Gastrocnemius medialis (tissue), 4 donors: ENCODE measurements around the gene MLLT10. TPM values are rescaled to one million over a fixed set of nuclear protein-coding genes. Genes with fewer than 3 reads are reported as not detected.

Experiments
- ATAC-seq, 2 donors: fragments of 150-250 bp; one replicate each; pipeline ENCODE4 v1.9.1; 2016
- DNase-seq, 2 donors: peaks; one replicate each; pipeline ENCODE4 v3.0.0-alpha.2; 2019
- H3K27ac ChIP-seq, 4 donors: fragments of 200-600 bp; sonication (generic); 1 replicate in 1 of 4; 2 replicates in 3 of 4; pipeline ENCODE4 v1.5.1; 2016 to 2018; ENCODE audit warnings: mild to moderate bottlenecking in 2 of 4, moderate library complexity in 1 of 4
- H3K27me3 ChIP-seq, 3 donors: fragments of 200-600 bp; sonication (generic) in 2 of 3; 1 replicate in 1 of 3; 2 replicates in 2 of 3; pipeline versions ENCODE4 v1.5.1 to v1.6.0; 2016 to 2019; ENCODE audit warnings: mild to moderate bottlenecking in 1 of 3, moderate library complexity in 1 of 3
- H3K36me3 ChIP-seq, 2 donors: fragments of 200-600 bp; sonication (generic) in 1 of 2; one replicate each; pipeline ENCODE4 v1.5.1; 2017 to 2018
- H3K4me1 ChIP-seq, 2 donors: fragments of 200-600 bp; sonication (generic) in 1 of 2; one replicate each; pipeline ENCODE4 v1.5.1; 2016 to 2017; ENCODE audit warnings: mild to moderate bottlenecking in 2 of 2
- H3K4me3 ChIP-seq, 4 donors: fragments of 200-600 bp; sonication (generic) in 3 of 4; 1 replicate in 1 of 4; 2 replicates in 3 of 4; pipeline ENCODE4 v1.5.1; 2016 to 2019; ENCODE audit warnings: mild to moderate bottlenecking in 2 of 4
- H3K9me3 ChIP-seq, 3 donors: fragments of 200-600 bp; sonication (generic) in 2 of 3; 1 replicate in 1 of 3; 2 replicates in 2 of 3; pipeline ENCODE4 v1.5.1; 2016 to 2019
- POLR2A ChIP-seq, 2 donors: fragments of 450-650 bp; IDR thresholded peaks; one replicate each; pipeline ENCODE4 v1.6.1; 2017; ENCODE audit warnings: antibody characterized with exemption in 2 of 2, mild to moderate bottlenecking in 2 of 2, moderate library complexity in 2 of 2
- in situ Hi-C, 4 donors: fragments of 200-750 bp; cut with MboI; loops; one replicate each; pipeline versions ENCODE4 v1.15.0 to v1.8.0; 2017; ENCODE audit warnings: low sequenced_read_pairs in 4 of 4
- intact Hi-C: fragments of 100-400 bp; cut with DNase I; formaldehyde crosslinking; loops from one replicate; pipeline ENCODE4 v1.15.1; 2023; ENCODE audit warnings: low total_unique reads
- total RNA-seq, 4 donors: library from RNA; depleted of rRNA; stranded (reverse); fragments of >200 nt; gene quantifications; one replicate each; pipeline versions ENCODE4 v1.1.0 to v1.2.3, GENCODE V29; 2016
- TF ChIP-seq, protein P1 (sequence below), 5 experiments: fragments of 450-650 bp in 3 of 5; fragments of 200-600 bp in 2 of 5; sonication (generic) in 2 of 5; IDR thresholded peaks in 4 of 5; conservative IDR thresholded peaks in 1 of 5; 1 replicate in 4 of 5; 2 replicates in 1 of 5; pipeline ENCODE4 v1.5.1; 2016 to 2019; ENCODE audit warnings: antibody characterized with exemption in 5 of 5, mild to moderate bottlenecking in 3 of 5, moderate library complexity in 3 of 5

Gene MLLT10
- total RNA-seq, 4 donors from 2014 or later, result 13.6 to 26.6 (median 21.6) TPM

DNA sequence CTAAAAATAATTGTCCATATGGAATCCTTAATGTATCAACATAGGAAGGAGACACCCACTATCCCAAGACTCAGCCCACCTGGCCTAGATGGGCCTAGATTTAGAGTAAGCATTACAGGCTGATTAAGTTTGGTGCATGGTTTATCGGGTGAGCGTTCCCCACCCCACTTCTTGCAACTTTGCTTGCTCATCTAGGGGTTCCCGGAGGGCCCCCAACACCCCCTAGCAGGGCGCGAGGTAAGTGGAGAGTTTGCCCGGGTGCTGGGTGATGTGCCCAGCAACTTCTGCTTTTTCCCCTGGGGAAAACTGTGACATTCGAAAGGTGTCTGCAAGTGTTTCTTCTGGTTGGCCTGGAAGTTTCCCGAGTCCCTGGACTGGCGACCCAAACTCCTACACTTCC lies 40.2 kb upstream of the MLLT10 start:
- DNase-seq, result no peak
- Histone ChIP-seq H3K27me3 (peaks cover 0 to 28% (median 25%) of the 10 kb centered on the region in 3 donors), H3K27ac (peak overlapping the region in 1 of 4 donors; percentile 13), H3K36me3 (no peaks in the 10 kb centered on the region), H3K9me3 (no peaks in the 10 kb centered on the region), H3K4me1 (peaks cover 5 to 29% of the 10 kb centered on the region in 2 donors), H3K4me3 (peak overlapping the region in 3 of 4 donors; percentile 66 to 84 (median 74))
- in situ Hi-C loops, result loop anchor here (5.0 to 25.0 kb wide), 7 partner anchors 206 to 1494 kb away; no protein-coding TSS in a partner anchor
- no peak for TF ChIP-seq POLR2A (IDR thresholded peaks at IDR 0.05)
- TF ChIP-seq, protein P1, sequence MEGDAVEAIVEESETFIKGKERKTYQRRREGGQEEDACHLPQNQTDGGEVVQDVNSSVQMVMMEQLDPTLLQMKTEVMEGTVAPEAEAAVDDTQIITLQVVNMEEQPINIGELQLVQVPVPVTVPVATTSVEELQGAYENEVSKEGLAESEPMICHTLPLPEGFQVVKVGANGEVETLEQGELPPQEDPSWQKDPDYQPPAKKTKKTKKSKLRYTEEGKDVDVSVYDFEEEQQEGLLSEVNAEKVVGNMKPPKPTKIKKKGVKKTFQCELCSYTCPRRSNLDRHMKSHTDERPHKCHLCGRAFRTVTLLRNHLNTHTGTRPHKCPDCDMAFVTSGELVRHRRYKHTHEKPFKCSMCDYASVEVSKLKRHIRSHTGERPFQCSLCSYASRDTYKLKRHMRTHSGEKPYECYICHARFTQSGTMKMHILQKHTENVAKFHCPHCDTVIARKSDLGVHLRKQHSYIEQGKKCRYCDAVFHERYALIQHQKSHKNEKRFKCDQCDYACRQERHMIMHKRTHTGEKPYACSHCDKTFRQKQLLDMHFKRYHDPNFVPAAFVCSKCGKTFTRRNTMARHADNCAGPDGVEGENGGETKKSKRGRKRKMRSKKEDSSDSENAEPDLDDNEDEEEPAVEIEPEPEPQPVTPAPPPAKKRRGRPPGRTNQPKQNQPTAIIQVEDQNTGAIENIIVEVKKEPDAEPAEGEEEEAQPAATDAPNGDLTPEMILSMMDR (IDR thresholded peaks at IDR 0.05 in 4 of 5, conservative IDR thresholded peaks at IDR 0.05 in 1 of 5), result no peak
- ATAC-seq, result no peak
- intact Hi-C loops, result loop anchor here (10.0 kb wide), 2 partner anchors 731 to 941 kb away; no protein-coding TSS in a partner anchor

DNA sequence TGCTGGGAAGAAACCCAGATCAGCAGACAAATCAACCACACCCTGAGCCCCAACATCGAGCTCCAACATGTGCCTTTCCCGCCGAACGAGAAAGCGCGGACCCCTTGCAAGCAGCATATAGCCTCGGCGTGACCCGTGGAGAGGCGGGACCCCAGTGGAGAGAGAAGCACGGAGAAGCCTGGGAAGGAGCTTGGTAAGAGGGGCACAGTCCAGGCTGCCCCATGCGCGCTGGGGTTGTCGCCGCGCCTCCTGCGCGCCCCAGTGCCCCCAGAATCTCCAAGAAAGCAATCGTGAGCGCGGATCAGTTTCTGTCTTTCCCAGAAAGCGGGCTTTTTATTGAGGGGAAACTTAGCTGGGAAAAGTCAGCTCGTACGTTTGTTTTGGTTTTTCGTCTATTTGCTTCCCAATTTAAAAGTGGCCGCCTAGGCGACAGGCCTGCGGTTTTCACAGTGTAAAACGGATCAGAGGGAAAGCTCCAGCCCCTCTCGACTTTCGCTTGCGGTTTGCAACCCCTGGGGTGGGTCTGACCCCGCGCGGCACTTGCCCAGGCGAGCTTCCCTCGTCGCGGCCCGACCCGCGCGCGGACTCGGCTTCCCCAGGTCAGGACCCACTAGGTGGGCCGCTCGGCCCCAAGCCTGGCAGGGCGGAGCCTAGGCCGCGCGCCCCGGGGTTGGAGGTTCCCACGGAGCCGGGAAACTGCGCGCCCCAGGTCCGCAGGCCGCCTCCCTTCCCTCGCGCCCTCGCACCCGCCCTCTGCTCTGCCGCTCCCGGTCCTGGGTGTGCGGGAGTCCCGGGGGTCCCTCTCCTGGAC lies 39.6 kb upstream of the MLLT10 start:
- in situ Hi-C loops, result loop anchor here (5.0 to 25.0 kb wide), 7 partner anchors 207 to 1493 kb away; no protein-coding TSS in a partner anchor

DNA sequence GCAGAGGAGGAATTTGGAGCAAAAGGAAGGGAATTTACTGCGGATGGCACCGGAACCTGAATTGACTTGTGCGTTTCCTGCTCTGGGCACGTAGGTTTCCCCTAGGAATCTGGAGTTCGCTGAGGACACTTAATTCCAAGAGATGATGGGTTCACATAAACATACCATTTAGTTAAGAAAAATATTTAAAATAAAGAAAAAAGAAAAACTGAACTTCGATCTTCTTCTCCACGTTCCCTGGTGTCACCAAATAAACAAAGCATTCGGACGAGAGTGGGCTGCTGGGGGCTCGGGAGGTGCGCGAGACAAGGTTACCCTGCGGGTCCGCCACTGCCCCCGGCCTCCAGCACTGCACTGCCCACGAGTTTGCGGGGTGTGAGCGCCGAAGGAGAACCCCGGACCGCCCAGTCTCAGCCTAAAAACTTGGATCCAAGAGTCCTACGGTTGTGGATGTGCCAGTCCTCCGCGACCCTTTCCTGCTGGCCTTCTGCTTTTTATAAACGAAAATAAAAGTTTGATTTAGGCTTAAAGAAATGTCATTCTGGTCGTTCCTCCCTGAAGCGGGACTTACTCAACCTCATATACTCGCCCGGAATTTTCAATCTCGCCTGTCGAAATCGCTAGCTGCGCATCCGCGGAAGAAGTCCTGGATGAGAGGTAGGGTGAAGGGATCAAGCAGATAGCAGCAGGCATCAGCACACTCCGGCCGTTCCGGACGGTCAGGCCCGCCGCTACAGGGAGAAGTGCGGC lies 38.9 kb upstream of the MLLT10 start:
- ATAC-seq (peak; percentile 8 to 16), DNase-seq (no peak)
- intact Hi-C loops, result loop anchor here (1.0 to 10.0 kb wide), 5 partner anchors 218 to 940 kb away; partner anchors contain the start of gene DNAJC1
- H3K4me1 ChIP-seq, result peaks cover 4 to 29% of the 10 kb centered on the region in 2 donors
- in situ Hi-C loops, result loop anchor here (5.0 to 25.0 kb wide), 7 partner anchors 208 to 1492 kb away; no protein-coding TSS in a partner anchor
- TF ChIP-seq POLR2A (IDR thresholded peaks at IDR 0.05), result no peak
- TF ChIP-seq, protein P1 (IDR thresholded peaks at IDR 0.05 in 4 of 5, conservative IDR thresholded peaks at IDR 0.05 in 1 of 5), result no peak
- peak overlapping the region; percentile 59 to 84 (median 70) for H3K4me3 ChIP-seq
- peaks cover 0 to 39% (median 36%) of the 10 kb centered on the region in 3 donors for H3K27me3 ChIP-seq
- no peaks in the 10 kb centered on the region for H3K36me3 ChIP-seq
- peak overlapping the region in 3 of 4 donors; percentile 13 to 61 (median 58) for H3K27ac ChIP-seq
- no peaks in the 10 kb centered on the region for H3K9me3 ChIP-seq

More for the DNA sequence above, 39.6 kb upstream of the MLLT10 start:
- H3K36me3 ChIP-seq, result no peaks in the 10 kb centered on the region
- DNase-seq, result no peak
- no peak for TF ChIP-seq POLR2A (IDR thresholded peaks at IDR 0.05)
- TF ChIP-seq, protein P1 (IDR thresholded peaks at IDR 0.05 in 4 of 5, conservative IDR thresholded peaks at IDR 0.05 in 1 of 5), result no peak
- H3K4me3 ChIP-seq, result peak overlapping the region; percentile 59 to 84 (median 70)
- H3K4me1 ChIP-seq, result peaks cover 4 to 29% of the 10 kb centered on the region in 2 donors
- H3K27me3 ChIP-seq, result peaks cover 0 to 31% (median 30%) of the 10 kb centered on the region in 3 donors
- intact Hi-C loops, result loop anchor here (1.0 to 10.0 kb wide), 5 partner anchors 217 to 940 kb away; partner anchors contain the start of gene DNAJC1
- H3K9me3 ChIP-seq, result no peaks in the 10 kb centered on the region
- H3K27ac ChIP-seq, result peak overlapping the region in 3 of 4 donors; percentile 13 to 61 (median 58)
- no peak for ATAC-seq

DNA sequence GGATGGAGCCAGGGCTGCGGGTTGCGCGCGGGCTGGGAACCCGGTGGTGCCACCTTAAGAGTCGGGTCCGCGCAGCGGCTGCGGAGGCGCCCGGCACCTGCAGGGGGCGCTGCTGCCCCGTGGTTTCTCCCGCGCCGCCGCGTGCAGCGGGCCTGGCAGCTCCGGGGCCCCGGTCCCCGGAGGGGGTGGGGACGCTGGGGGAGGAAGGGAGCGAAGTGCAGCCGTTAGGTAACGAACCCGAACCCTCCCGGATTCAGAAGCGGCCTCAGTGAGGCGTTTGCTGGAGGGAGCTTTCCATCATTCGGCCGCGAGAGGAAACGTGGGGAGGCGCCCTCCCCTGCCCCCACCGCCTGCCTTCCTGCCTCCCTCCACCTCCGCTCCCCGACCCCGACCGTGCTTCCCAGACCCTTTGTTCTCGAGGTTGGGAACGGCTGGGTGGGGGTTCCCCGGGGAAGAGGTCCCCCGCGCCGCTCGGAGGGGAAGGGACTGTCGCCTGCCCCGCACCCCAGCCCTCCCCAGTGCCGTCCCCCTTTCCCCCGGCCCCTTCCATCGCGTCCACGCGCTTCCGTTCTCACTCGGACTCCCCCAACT lies 38.2 kb upstream of the MLLT10 start:
- Histone ChIP-seq H3K27ac (peak overlapping the region in 2 of 4 donors; percentile 51 to 58), H3K4me1 (peaks cover 4 to 29% of the 10 kb centered on the region in 2 donors), H3K36me3 (no peaks in the 10 kb centered on the region), H3K4me3 (peak overlapping the region; percentile 59 to 84 (median 70)), H3K27me3 (peaks cover 0 to 42% (median 40%) of the 10 kb centered on the region in 3 donors), H3K9me3 (no peaks in the 10 kb centered on the region)
- in situ Hi-C loops, result loop anchor here (5.0 to 25.0 kb wide), 7 partner anchors 209 to 1491 kb away; no protein-coding TSS in a partner anchor
- ATAC-seq (peak; percentile 84 to 88), DNase-seq (peak; percentile 36 to 62)
- intact Hi-C loops, result loop anchor here (1.0 to 10.0 kb wide), 9 partner anchors 21 to 1491 kb away; partner anchors contain the start of genes DNAJC1 and MLLT10
- TF ChIP-seq, protein P1 (IDR thresholded peaks at IDR 0.05 in 4 of 5, conservative IDR thresholded peaks at IDR 0.05 in 1 of 5), result peak; percentile 87 to 99 (median 98)
- no peak for TF ChIP-seq POLR2A (IDR thresholded peaks at IDR 0.05)
